Natural killer cell (primary cell): ENCODE results near the gene TMF1. TPM values are rescaled to one million over a fixed set of nuclear protein-coding genes. Genes with fewer than 3 reads are reported as not detected.

ENCODE experiments used
- ATAC-seq, 3 donors: fragments of 150-1000 bp in 2 of 3; fragments of 200-7000 bp in 1 of 3; cut with Tn5 transposase; 1 replicate in 1 of 3; 2 replicates in 2 of 3; pipeline ENCODE4 v1.10.0; 2021; ENCODE audit warnings: mild to moderate bottlenecking in 2 of 3, moderate library complexity in 2 of 3
- DNase-seq, 2 donors: peaks; one replicate each; pipeline versions ENCODE4 v3.0.0 to v3.0.0-alpha.2; 2013 to 2021; ENCODE audit warnings: mixed read lengths in 1 of 2
- H3K27ac ChIP-seq: one replicate; pipeline ENCODE4 v1.5.1; 2013; ENCODE audit warnings: mild to moderate bottlenecking, low read length
- H3K27me3 ChIP-seq: one replicate; pipeline ENCODE4 v1.6.1; 2013; ENCODE audit warnings: low read length; ENCODE audit not compliant: control insufficient read depth, insufficient read depth
- H3K36me3 ChIP-seq: one replicate; pipeline ENCODE4 v1.6.1; 2013; ENCODE audit warnings: low read length; ENCODE audit not compliant: control insufficient read depth, insufficient read depth
- H3K4me1 ChIP-seq: one replicate; pipeline ENCODE4 v1.6.1; 2013; ENCODE audit warnings: low read length; ENCODE audit not compliant: control insufficient read depth, insufficient read depth
- H3K4me3 ChIP-seq: one replicate; pipeline ENCODE4 v1.5.1; 2013; ENCODE audit warnings: low read length
- H3K9me3 ChIP-seq: one replicate; pipeline ENCODE4 v1.6.1; 2013; ENCODE audit warnings: low read length; ENCODE audit not compliant: control insufficient read depth, insufficient read depth
- H3K27ac Mint-ChIP-seq, 2 donors: one replicate each; pipeline ENCODE4 v1.8.0; 2022; ENCODE audit warnings: mild to moderate bottlenecking in 2 of 2, mixed read lengths in 2 of 2, moderate library complexity in 1 of 2
- H3K27me3 Mint-ChIP-seq, 2 donors: one replicate each; pipeline ENCODE4 v1.8.0; 2022; ENCODE audit warnings: low read depth in 2 of 2, mixed read lengths in 2 of 2
- H3K36me3 Mint-ChIP-seq: one replicate; pipeline ENCODE4 v1.8.0; 2022; ENCODE audit warnings: mixed read lengths
- H3K4me1 Mint-ChIP-seq, 2 donors: one replicate each; pipeline ENCODE4 v1.8.0; 2022; ENCODE audit warnings: mixed read lengths in 2 of 2
- H3K4me3 Mint-ChIP-seq: one replicate; pipeline ENCODE4 v1.8.0; 2022; ENCODE audit warnings: mild to moderate bottlenecking, moderate library complexity, mixed read lengths
- H3K9me3 Mint-ChIP-seq, 2 donors: one replicate each; pipeline ENCODE4 v1.8.0; 2022; ENCODE audit warnings: mixed read lengths in 2 of 2
- WGBS: methylation state at CpG from one replicate; pipeline ENCODE4 v1.1.7; 2013; ENCODE audit warnings: missing lambda C conversion rate; ENCODE audit not compliant: insufficient coverage; 5-methylcytosine and 5-hydroxymethylcytosine counted together
- intact Hi-C: fragments of 100-400 bp; cut with micrococcal nuclease; formaldehyde crosslinking; loops from one replicate; pipeline ENCODE4 v1.14.2; 2022
- total RNA-seq, 4 donors: library from RNA; stranded (reverse); fragments of 120-200 nt in 1 of 4; gene quantifications; one replicate each; pipeline versions ENCODE4 v1.2.3 to v1.2.4, GENCODE V29; 2013 to 2022
- TF ChIP-seq, protein P1 (sequence below): fragments of 200-600 bp; IDR thresholded peaks from one replicate; pipeline ENCODE4 v1.8.0; 2022; ENCODE audit warnings: antibody characterized with exemption

Gene TMF1
- 100 to 1,000 TPM in 1 of 3 donors, 10 to 100 TPM in 2; 76.9 to 110 (median 85.5) TPM for total RNA-seq
- 79.0 TPM for total RNA-seq (2013)

- WGBS: under 1% methylated on average over 45 of the region's 45 CpGs
- H3K4me3 Mint-ChIP-seq: peak within 1 kb of the TSS; percentile 96
- H3K27ac ChIP-seq: peak within 1 kb of the TSS; percentile 93
- peak within 1 kb of the TSS; percentile 99 for H3K27ac Mint-ChIP-seq
- H3K27me3 Mint-ChIP-seq: no peaks in the 10 kb centered on the region
- H3K27me3 ChIP-seq: no peaks in the 10 kb centered on the region
- intact Hi-C loops: loop anchor here (1.0 kb wide), 2 partner anchors 28 to 32 kb away; partner anchors contain the start of genes ARL6IP5 and UBA3
- H3K4me1 Mint-ChIP-seq: peaks cover 42 to 52% of the 10 kb centered on the region in 2 donors
- peaks cover 38% of the 10 kb centered on the region for H3K36me3 ChIP-seq
- TF ChIP-seq, protein P1, sequence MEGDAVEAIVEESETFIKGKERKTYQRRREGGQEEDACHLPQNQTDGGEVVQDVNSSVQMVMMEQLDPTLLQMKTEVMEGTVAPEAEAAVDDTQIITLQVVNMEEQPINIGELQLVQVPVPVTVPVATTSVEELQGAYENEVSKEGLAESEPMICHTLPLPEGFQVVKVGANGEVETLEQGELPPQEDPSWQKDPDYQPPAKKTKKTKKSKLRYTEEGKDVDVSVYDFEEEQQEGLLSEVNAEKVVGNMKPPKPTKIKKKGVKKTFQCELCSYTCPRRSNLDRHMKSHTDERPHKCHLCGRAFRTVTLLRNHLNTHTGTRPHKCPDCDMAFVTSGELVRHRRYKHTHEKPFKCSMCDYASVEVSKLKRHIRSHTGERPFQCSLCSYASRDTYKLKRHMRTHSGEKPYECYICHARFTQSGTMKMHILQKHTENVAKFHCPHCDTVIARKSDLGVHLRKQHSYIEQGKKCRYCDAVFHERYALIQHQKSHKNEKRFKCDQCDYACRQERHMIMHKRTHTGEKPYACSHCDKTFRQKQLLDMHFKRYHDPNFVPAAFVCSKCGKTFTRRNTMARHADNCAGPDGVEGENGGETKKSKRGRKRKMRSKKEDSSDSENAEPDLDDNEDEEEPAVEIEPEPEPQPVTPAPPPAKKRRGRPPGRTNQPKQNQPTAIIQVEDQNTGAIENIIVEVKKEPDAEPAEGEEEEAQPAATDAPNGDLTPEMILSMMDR: no peak
- peaks cover 14% of the 10 kb centered on the region for H3K36me3 Mint-ChIP-seq
- no peaks in the 10 kb centered on the region for H3K9me3 ChIP-seq
- peaks cover 16% of the 10 kb centered on the region for H3K4me1 ChIP-seq
- H3K4me3 ChIP-seq: peak within 1 kb of the TSS; percentile 84
- no peaks in the 10 kb centered on the region for H3K9me3 Mint-ChIP-seq
- ATAC-seq: peak; percentile 89 to 95 (median 93)
- DNase-seq: peak; percentile 95 to 100
Measured at GRCh38 chr3:69051756-69052471, at the start of gene TMF1. Gene TMF1, minus strand, starts transcription at chr3:69052333. Its CDS starts 247 bp downstream, at chr3:69052086.

DNA sequence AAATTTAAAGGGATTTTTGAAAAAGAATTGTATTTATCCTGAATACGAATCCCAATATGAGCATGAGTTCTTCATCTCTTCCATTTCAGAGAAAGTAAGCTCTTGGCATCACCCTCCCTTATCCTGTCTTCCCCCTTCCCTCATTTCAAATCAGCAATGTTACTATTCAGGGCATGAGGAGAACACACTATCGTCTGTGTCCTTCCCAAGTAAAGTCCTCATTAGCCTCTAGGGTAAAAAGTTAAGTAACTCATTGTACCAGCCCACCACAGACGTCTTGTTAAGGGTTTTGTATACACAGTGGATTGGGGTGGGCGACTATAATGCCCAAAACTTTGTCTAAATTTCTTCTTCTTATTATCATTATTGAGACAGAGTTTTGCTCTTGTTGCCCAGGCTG, 47.4 kb upstream of the TMF1 start:
- 100% methylated on average over 3 of the region's 4 CpGs for WGBS
- peaks cover 19% of the 10 kb centered on the region for H3K36me3 Mint-ChIP-seq
- Histone ChIP-seq H3K4me3 (no peak overlapping the region), H3K4me1 (peaks cover 31% of the 10 kb centered on the region), H3K27ac (no peak overlapping the region), H3K9me3 (no peaks in the 10 kb centered on the region), H3K27me3 (no peaks in the 10 kb centered on the region), H3K36me3 (peaks cover 36% of the 10 kb centered on the region)
- peaks cover 66% of the 10 kb centered on the region in 2 donors for H3K4me1 Mint-ChIP-seq
- intact Hi-C loops: no loop called here
- TF ChIP-seq, protein P1: no peak
- no peak for ATAC-seq
- H3K27ac Mint-ChIP-seq: peak overlapping the region; percentile 29 to 75
- no peak for DNase-seq
- H3K27me3 Mint-ChIP-seq: no peaks in the 10 kb centered on the region
- H3K4me3 Mint-ChIP-seq: no peak overlapping the region
- no peaks in the 10 kb centered on the region for H3K9me3 Mint-ChIP-seq

DNA sequence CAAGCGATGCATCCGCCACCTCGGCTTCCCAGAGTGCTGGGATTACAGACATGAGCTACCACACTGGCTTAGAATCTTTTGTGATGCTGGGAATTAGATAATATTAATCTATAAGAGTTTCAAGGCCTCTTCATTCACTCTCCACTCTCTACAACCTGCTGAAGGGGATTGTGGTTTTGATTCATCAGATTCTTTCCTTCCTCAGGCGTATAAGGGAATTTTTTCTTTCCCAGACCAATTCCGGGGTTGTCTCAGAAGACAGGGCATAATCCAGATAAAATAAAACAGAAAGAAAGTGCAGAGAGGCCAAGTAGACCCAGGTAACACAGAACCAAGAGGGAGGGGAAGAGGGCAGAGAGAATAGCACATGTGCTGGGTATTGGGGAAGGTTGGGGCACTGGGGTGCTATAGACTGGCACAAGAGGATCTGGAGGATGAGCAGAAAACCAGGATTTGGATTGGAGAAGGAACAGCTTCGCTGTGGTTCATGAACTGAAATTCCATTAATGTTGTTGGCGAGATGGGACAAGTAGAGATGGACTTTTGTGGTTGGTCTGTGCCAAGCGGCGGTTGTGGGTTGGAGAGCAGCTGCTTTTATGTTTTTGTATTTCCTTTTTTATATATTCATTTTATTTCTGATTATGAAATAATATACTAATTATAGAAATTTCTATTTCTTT, 45.4 kb upstream of the TMF1 start:
- ATAC-seq (no peak), DNase-seq (no peak)
- Histone ChIP-seq H3K4me3 (no peak overlapping the region), H3K27me3 (no peaks in the 10 kb centered on the region), H3K4me1 (peaks cover 51% of the 10 kb centered on the region), H3K9me3 (no peaks in the 10 kb centered on the region), H3K36me3 (peaks cover 16% of the 10 kb centered on the region), H3K27ac (no peak overlapping the region)
- TF ChIP-seq, protein P1: no peak
- peaks cover 71 to 74% of the 10 kb centered on the region in 2 donors for H3K4me1 Mint-ChIP-seq
- no peaks in the 10 kb centered on the region for H3K9me3 Mint-ChIP-seq
- H3K36me3 Mint-ChIP-seq: no peaks in the 10 kb centered on the region
- 80% methylated on average over 6 of the region's 9 CpGs for WGBS
- H3K27ac Mint-ChIP-seq: peak overlapping the region; percentile 91 to 93
- intact Hi-C loops: no loop called here
- H3K4me3 Mint-ChIP-seq: no peak overlapping the region
- H3K27me3 Mint-ChIP-seq: no peaks in the 10 kb centered on the region
